Measurements from ENCODE around the gene TRIML1.

Gene TRIML1, protein sequence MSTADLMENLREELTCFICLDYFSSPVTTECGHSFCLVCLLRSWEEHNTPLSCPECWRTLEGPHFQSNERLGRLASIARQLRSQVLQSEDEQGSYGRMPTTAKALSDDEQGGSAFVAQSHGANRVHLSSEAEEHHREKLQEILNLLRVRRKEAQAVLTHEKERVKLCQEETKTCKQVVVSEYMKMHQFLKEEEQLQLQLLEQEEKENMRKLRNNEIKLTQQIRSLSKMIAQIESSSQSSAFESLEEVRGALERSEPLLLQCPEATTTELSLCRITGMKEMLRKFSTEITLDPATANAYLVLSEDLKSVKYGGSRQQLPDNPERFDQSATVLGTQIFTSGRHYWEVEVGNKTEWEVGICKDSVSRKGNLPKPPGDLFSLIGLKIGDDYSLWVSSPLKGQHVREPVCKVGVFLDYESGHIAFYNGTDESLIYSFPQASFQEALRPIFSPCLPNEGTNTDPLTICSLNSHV

GRCh38 chr4:188139141-188139540, at the start of gene TRIML1:
Gene TRIML1 (plus strand): TSS chr4:188139441. CDS start chr4:188139559, 118 bp downstream.
- DNase-seq, result no peak
- TF ChIP-seq GATA1 (IDR thresholded peaks at IDR 0.05; ENCODE audit: low read depth, low read length) (no peak), POLR2A (IDR thresholded peaks at IDR 0.05; ENCODE audit: low read length) (no peak)

DNA sequence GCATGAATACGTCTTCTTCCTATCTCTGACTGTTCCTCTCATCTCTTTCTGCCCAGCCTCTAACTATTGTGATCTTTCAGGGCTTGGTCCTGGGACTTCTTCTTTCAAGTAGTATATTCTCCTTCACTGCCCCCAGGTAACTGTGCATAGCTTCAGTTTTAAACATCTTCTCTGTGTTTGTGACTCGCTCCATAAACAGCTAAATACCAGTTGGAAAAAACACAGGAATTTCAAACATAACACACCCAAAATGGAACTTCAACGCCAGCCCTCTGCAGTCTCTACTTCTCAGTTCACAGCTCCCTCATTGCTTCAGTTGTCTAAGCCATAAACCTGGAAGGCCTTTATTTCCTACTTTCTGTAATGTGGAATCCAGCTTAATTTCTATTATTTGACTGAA, 46.4 kb upstream of the TRIML1 start:
- DNase-seq, result no peak
- TF ChIP-seq POLR2A (IDR thresholded peaks at IDR 0.05; ENCODE audit: low read length) (no peak), GATA1 (IDR thresholded peaks at IDR 0.05; ENCODE audit: low read depth, low read length) (no peak)

- no peak for DNase-seq
- no peak for TF ChIP-seq GATA1 (IDR thresholded peaks at IDR 0.05; ENCODE audit: low read depth, low read length)
- no peak for TF ChIP-seq POLR2A (IDR thresholded peaks at IDR 0.05; ENCODE audit: low read length)
These were observed 32.8 kb upstream of the TRIML1 start for GRCh38 chr4:188106454-188106853.

DNA sequence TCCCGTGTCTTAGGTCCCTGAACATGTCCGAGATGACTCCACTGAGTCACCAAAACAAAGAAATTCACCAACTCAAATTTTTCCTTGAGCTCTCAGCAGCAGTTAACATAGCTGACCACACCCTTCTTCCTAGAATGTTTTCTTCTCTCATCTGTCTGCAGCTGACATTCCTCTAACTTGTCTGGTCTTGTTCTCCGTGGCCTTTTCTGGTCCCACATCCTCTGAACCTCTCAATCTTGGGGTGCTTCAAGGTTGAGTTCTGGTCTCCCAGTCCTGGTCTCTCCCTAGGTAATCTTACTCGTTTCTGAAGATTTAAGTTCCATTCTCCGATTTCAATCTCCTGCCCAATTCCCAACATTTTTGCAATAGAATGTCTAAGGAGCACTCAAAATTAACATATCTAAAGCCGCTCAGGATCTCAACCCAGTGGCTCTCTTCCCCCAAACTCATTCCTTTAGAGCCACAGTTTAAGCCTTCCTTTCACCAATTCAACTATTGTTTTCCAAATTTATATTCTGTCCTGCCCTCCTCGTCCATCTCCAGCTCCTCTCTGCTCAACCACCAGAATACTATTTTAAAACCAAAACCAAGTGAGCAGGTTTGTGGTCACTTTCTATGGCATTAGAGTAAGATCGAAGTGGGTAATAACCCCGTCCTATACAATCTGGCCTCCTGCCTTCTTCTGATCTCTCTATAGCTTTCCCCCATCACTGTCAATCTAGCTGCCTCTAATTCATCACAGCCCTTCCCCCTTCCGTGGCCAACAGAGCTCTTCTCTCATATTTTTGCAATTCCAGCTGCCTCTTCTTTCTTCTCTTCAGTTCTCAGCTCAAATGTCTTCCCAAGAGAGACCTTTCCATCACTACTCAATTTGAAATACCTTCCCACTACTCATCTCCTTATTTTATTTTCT, 31.1 kb upstream of the TRIML1 start:
- DNase-seq, result no peak
- TF ChIP-seq POLR2A (IDR thresholded peaks at IDR 0.05; ENCODE audit: low read length) (no peak), GATA1 (IDR thresholded peaks at IDR 0.05; ENCODE audit: low read depth, low read length) (no peak)

- TF ChIP-seq POLR2A (IDR thresholded peaks at IDR 0.05; ENCODE audit: low read length) (no peak), GATA1 (IDR thresholded peaks at IDR 0.05; ENCODE audit: low read depth, low read length) (no peak)
- no peak for DNase-seq
These were observed 30.0 kb upstream of the TRIML1 start, which contains the start of gene TRIML2 for GRCh38 chr4:188109157-188109755. Gene TRIML2 (minus strand): TSS chr4:188109603. CDS start chr4:188105368, 4,235 bp downstream.

- no peak for DNase-seq
- TF ChIP-seq GATA1 (IDR thresholded peaks at IDR 0.05; ENCODE audit: low read depth, low read length), result no peak
- no peak for TF ChIP-seq POLR2A (IDR thresholded peaks at IDR 0.05; ENCODE audit: low read length)
These were observed 29.2 kb upstream of the TRIML1 start for GRCh38 chr4:188110036-188110435.

DNA sequence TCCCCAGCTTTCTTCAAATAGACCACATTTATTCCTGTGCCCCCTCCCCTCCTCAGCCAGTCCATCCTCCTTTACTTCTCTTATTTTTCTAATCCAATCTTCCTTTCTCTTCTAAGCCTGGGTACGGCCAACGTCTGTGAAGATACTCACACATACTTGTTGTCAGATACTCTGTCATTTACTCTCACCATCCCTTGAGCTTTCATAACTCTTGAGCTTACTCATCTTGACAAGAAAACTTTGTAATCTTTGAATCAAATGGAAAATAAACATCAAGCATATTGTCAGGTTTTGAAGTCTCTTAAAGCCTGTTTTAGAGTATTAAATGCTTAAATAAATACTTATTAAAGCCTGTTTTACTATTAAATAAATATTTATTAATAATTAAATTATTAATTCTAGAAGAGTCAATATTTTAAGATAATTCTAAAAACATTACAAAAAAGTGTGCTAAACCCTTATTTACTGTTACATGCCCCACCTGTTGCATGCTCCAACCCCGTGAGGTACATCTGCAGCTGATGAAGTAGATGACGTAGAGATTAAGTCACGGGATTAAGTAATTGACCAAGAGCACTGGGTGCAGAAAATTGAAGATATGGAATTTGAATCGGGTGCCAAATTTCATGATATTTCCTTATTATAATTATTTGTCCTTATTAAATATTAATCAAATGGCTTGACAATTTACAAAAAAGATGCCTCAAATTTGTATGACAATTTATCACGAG, 28.3 kb upstream of the TRIML1 start:
- DNase-seq, result no peak
- TF ChIP-seq GATA1 (IDR thresholded peaks at IDR 0.05; ENCODE audit: low read depth, low read length) (no peak), POLR2A (IDR thresholded peaks at IDR 0.05; ENCODE audit: low read length) (no peak)

GRCh38 chr4:188111955-188112354, 27.3 kb upstream of the TRIML1 start:
- DNase-seq, result no peak
- TF ChIP-seq GATA1 (IDR thresholded peaks at IDR 0.05; ENCODE audit: low read depth, low read length), result no peak
- no peak for TF ChIP-seq POLR2A (IDR thresholded peaks at IDR 0.05; ENCODE audit: low read length)

- DNase-seq, result no peak
- TF ChIP-seq GATA1 (IDR thresholded peaks at IDR 0.05; ENCODE audit: low read depth, low read length) (no peak), POLR2A (IDR thresholded peaks at IDR 0.05; ENCODE audit: low read length) (no peak)
These were observed 26.1 kb upstream of the TRIML1 start for GRCh38 chr4:188113156-188113555.

DNA sequence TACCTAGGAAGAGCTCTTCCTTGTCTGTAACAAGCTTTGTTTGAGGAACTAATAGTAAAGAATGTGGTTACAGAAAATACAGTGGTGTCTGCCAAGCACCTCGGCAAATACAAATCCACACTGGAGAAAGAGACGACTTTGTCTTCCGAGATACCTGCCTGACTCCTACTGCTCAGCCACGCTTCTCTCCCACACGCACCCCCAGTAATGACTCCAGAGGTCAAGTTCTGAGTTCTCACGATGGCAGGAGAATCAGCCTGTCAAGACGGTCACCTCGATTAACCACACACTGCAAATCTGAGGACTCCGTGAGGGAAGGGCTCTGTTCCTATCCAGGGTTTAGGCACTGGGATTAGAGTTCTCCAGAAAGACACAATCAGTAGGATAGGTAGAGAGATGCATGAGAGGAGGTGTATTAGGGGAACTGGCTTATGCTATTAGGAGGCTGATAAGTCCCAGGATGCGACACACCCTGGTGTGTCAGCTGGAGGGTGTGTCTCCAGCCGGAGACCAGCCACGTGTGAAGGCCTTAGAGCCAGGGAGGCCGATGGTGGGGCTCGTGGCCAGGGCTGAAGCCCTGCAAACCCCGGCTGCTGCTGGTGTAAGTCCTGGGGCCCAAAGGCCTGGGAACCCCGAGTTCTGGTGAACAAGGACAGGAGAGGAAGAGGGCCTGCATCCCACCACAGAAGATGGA, 21.5 kb upstream of the TRIML1 start:
- DNase-seq, result no peak
- TF ChIP-seq POLR2A (IDR thresholded peaks at IDR 0.05; ENCODE audit: low read length) (no peak), GATA1 (IDR thresholded peaks at IDR 0.05; ENCODE audit: low read depth, low read length) (no peak)

GRCh38 chr4:188121530-188121929, 17.7 kb upstream of the TRIML1 start:
- TF ChIP-seq POLR2A (IDR thresholded peaks at IDR 0.05; ENCODE audit: low read length) (no peak), GATA1 (IDR thresholded peaks at IDR 0.05; ENCODE audit: low read depth, low read length) (no peak)
- no peak for DNase-seq

DNA sequence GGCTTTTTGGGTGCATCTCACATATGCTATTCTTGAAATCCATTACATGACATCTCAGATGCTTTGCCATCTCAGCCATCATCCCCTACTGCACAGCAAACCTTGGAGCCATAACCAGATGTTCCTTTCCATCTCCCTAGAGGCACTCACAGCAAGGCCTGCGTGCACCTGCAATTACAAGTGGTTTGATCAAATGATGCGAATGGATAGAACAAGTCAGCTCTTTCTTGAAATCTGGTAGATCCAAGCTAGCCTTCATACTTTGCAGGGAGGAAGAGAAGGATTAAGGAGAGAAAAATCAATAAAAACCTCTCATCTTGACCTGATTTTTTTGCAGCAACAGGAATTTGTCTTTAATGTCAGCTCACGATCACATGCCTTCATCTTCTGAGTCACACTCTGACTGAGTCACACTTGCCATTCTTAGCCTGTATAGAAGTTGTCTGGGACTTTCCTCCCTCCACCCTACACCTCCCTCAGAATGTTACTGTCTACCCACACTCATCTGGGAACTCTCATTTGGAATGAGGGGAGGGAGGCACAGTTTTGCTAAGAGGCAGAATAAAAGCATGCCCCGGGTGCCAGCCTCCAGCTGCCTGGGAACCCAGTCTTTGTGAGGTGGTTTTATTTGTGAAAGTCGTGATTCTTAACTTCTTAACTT, 11.9 kb upstream of the TRIML1 start:
- TF ChIP-seq POLR2A (IDR thresholded peaks at IDR 0.05; ENCODE audit: low read length), result no peak
- no peak for TF ChIP-seq GATA1 (IDR thresholded peaks at IDR 0.05; ENCODE audit: low read depth, low read length)
- no peak for DNase-seq

Data from erythroblast (primary cell).